H1 (cell line): ENCODE data around the gene CYLD. TPM values are rescaled to one million over a fixed set of nuclear protein-coding genes. Genes with fewer than 3 reads are reported as not detected.

Experiments used
- RAD21 ChIP-seq, 2 experiments: IDR thresholded peaks in 1 of 2; conservative IDR thresholded peaks in 1 of 2; 2 replicates each; pipeline ENCODE4 v1.6.1; 2011; ENCODE audit warnings: low read depth in 2 of 2, low read length in 2 of 2, improper control_type of control experiment in 1 of 2, inconsistent platforms in 1 of 2, mild to moderate bottlenecking in 1 of 2, moderate library complexity in 1 of 2
- SP1 ChIP-seq: IDR thresholded peaks from 2 replicates; pipeline ENCODE4 v1.6.1; 2011; ENCODE audit warnings: low read depth, low read length
- SUZ12 ChIP-seq: fragments of 200-600 bp; sonication (generic); IDR thresholded peaks from 2 replicates; pipeline ENCODE4 v1.6.1; 2012; ENCODE audit warnings: mild to moderate bottlenecking, inconsistent platforms, low read length, moderate library complexity, mixed read lengths
- polyA plus RNA-seq, 7 experiments: library from polyadenylated mRNA; depleted of rRNA in 3 of 7; stranded (reverse) in 5 of 7; unstranded in 2 of 7; fragments of >200 nt in 5 of 7; fragments of 200-250 nt in 2 of 7; gene quantifications; 1 replicate in 5 of 7; 2 replicates in 1 of 7; 4 replicates in 1 of 7; pipeline versions ENCODE4 v1.2.1 to v1.2.3, GENCODE V29; 2011 to 2013; ENCODE audit warnings: missing spikeins in 2 of 7, mixed read lengths in 2 of 7
- total RNA-seq: library from RNA; stranded (reverse); fragmentation: NEBNext Ultra II Directional; extraction: Animal tissue kit (Norgen Biotek cat#: 25700); gene quantifications from 2 replicates; pipeline ENCODE4 v1.2.1, GENCODE V29; 2021

The CYLD gene
- total and polyA plus RNA-seq, 2 of the 8 experiments (the other 6 are each of a cell fraction or from before 2014, with no cell fraction given), result 3.7 to 18.8 TPM

GRCh38 chr16:50737420-50737959 is 4.4 kb upstream of the CYLD start (continued):
- TF ChIP-seq SUZ12 (no peak), RAD21 (IDR thresholded peaks at IDR 0.05 in 1 of 2, conservative IDR thresholded peaks at IDR 0.05 in 1 of 2; ENCODE audit: low read depth in 2 of 2, low read length in 2 of 2) (no peak), SP1 (no peak)
